NCI-H128 (cell line): ENCODE data around the gene TMEM106A.
"Not testable (repeated sequence)": the region's sequence is repeated elsewhere in the genome, so short reads cannot be mapped to it uniquely, and the experiment has no call there.

Experiments used
- DNase-seq: peaks from one replicate; lab custom pipeline; 2025; ENCODE audit not compliant: unreplicated experiment; lab: John Stamatoyannopoulos, UW

The TMEM106A gene

GRCh38 chr17:43211480-43212402 is at the start of gene TMEM106A:
Gene TMEM106A (plus strand): TSS chr17:43211875. CDS start chr17:43213042, 1,167 bp downstream.
- DNase-seq, result no peak

- not testable (repeated sequence) for DNase-seq
Observed at GRCh38 chr17:43165971-43166370, 45.7 kb upstream of the TMEM106A start.

- no peak for DNase-seq
Observed at GRCh38 chr17:43169561-43170139, 42.0 kb upstream of the TMEM106A start.

- peak; percentile 75 for DNase-seq
Observed at GRCh38 chr17:43170140-43170765, 41.4 kb upstream of the TMEM106A start.

GRCh38 chr17:43170766-43171585 is 40.7 kb upstream of the TMEM106A start, which contains the start of gene NBR1:
Gene NBR1 (plus strand): TSS chr17:43171214. CDS start chr17:43175800, 4,586 bp downstream.
- DNase-seq, result peak; percentile 93

- DNase-seq, result no peak
Observed at GRCh38 chr17:43171586-43172487, 39.8 kb upstream of the TMEM106A start.

- no peak for DNase-seq
Observed at GRCh38 chr17:43175213-43176118, 36.2 kb upstream of the TMEM106A start.

GRCh38 chr17:43176119-43176570 is 35.5 kb upstream of the TMEM106A start:
- DNase-seq, result no peak

GRCh38 chr17:43183921-43184320 is 27.8 kb upstream of the TMEM106A start:
- DNase-seq, result no peak

GRCh38 chr17:43186656-43187055 is 25.0 kb upstream of the TMEM106A start:
- DNase-seq, result not testable (repeated sequence)

- DNase-seq, result no peak
Observed at GRCh38 chr17:43193251-43193650, 18.4 kb upstream of the TMEM106A start.

GRCh38 chr17:43199633-43200032 is 12.0 kb upstream of the TMEM106A start:
- no peak for DNase-seq

- no peak for DNase-seq
Observed at GRCh38 chr17:43200127-43200526, 11.5 kb upstream of the TMEM106A start.

GRCh38 chr17:43203013-43203412 is 8.7 kb upstream of the TMEM106A start:
- not testable (repeated sequence) for DNase-seq

GRCh38 chr17:43210576-43210975 is 1.1 kb upstream of the TMEM106A start:
- no peak for DNase-seq

- DNase-seq, result no peak
Observed at GRCh38 chr17:43211123-43211479, 574 bp upstream of the TMEM106A start.

- DNase-seq, result no peak
Observed at GRCh38 chr17:43212641-43213490, 1.2 kb downstream of the TMEM106A start.

GRCh38 chr17:43213545-43213944 is 1.9 kb downstream of the TMEM106A start:
- no peak for DNase-seq
